NCI-H460 (cell line): ENCODE results near the gene CCDC195. TPM values are rescaled to one million over a fixed set of nuclear protein-coding genes. Genes with fewer than 3 reads are reported as not detected.

ENCODE experiments used
- total RNA-seq: library from RNA; depleted of rRNA; stranded (reverse); fragments of >200 nt; shearing (Covaris generic); gene quantifications from 2 replicates; pipeline ENCODE4 v1.2.3, GENCODE V29; 2014; rRNA removed

Gene CCDC195
- total RNA-seq, 1 experiment from 2014 or later: not detected

Other genes starting within 250 kb of the CCDC195 start
- gene CUL3, start 131.0 kb downstream of the CCDC195 start, total RNA-seq: 66.2 and 81.3 TPM in 2 replicates